Calu3 (cell line): ENCODE measurements around the gene HASPIN. TPM values are rescaled to one million over a fixed set of nuclear protein-coding genes. Genes with fewer than 3 reads are reported as not detected.

Source experiments
- BruUV-seq: library from RNA; stranded (reverse); fragments of 400-500 nt; replicated peaks from 2 replicates; lab custom pipeline; 2021; lab: Mats Ljungman, UMichigan
- CTCF ChIA-PET: fragments of 300-600 bp; sonication (Branson Sonifier 250); formaldehyde crosslinking; loops from one replicate; lab custom pipeline; 2022; ENCODE audit warnings: antibody characterized with exemption; lab: Charles Lee
- DNase-seq: peaks from one replicate; pipeline ENCODE4 v3.0.0; 2022
- H3K27ac Mint-ChIP-seq: one replicate; pipeline ENCODE4 v1.8.0; 2022; ENCODE audit warnings: mixed read lengths; ENCODE audit not compliant: unreplicated experiment
- H3K27me3 Mint-ChIP-seq: one replicate; pipeline ENCODE4 v1.8.0; 2022; ENCODE audit warnings: mixed read lengths; ENCODE audit not compliant: unreplicated experiment
- H3K36me3 Mint-ChIP-seq: one replicate; pipeline ENCODE4 v1.8.0; 2022; ENCODE audit warnings: mild to moderate bottlenecking, moderate library complexity, mixed read lengths; ENCODE audit not compliant: insufficient read depth, unreplicated experiment
- H3K4me1 Mint-ChIP-seq: one replicate; pipeline ENCODE4 v1.8.0; 2022; ENCODE audit warnings: mild to moderate bottlenecking, low read depth, mixed read lengths; ENCODE audit not compliant: unreplicated experiment
- H3K4me3 Mint-ChIP-seq: one replicate; pipeline ENCODE4 v1.8.0; 2022; ENCODE audit warnings: mild to moderate bottlenecking, low read depth, moderate library complexity, mixed read lengths; ENCODE audit not compliant: unreplicated experiment
- H3K9me3 Mint-ChIP-seq: one replicate; pipeline ENCODE4 v1.8.0; 2022; ENCODE audit warnings: low read depth, mixed read lengths; ENCODE audit not compliant: unreplicated experiment
- intact Hi-C: fragments of 100-400 bp; cut with micrococcal nuclease; formaldehyde crosslinking; loops from one replicate; pipeline ENCODE4 v1.10.0; 2022; ENCODE audit not compliant: unreplicated experiment
- total RNA-seq: library from RNA; stranded (reverse); gene quantifications from 2 replicates; pipeline ENCODE4 v1.2.3, GENCODE V29; 2022
- TF ChIP-seq, protein P1 (sequence below): fragments of 200-600 bp; IDR thresholded peaks from one replicate; pipeline ENCODE4 v1.8.0; 2022; ENCODE audit warnings: antibody characterized with exemption; ENCODE audit not compliant: unreplicated experiment

Gene HASPIN
- total RNA-seq, 1 experiment from 2014 or later: 13.4 TPM

DNA sequence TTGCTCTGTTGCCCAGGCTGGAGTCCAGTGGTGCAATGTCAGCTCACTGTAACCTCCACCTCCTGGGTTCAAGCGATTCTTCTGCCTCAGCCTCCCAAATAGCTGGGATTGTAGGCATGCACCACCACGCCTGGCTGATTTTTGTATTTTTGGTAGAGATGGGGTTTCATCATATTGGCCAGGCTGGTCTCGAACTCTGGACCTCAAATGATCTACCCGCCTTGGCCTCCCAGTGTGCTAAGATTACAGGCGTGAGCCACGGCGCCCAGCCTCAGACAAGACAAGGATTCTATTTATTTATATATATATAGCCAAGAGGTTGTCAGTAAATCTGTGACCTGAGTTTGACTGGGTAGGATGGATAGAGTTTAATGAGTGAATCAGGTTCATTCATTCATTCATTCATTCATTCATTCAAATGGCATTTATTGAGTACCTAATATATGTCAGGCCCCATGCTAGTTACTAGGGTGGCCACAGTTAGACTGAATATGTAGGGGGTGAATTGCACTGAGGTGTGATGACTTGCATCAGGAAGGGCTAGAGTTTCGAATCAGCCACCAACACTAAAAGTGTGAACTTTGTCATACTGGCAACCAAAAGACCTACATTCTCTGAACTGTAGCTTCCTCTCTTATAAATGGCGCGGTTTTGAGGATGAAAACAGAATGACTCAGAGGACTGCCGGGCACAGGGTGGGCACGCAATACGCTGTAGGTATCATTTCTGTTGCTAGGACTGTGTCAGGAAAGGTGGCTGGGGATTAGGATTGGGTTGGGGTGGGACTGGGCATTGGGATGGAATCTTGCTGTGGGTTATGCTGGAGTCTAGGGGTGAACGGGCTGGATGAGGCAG, 39.4 kb downstream of the HASPIN start:
- intact Hi-C loops: no loop called here
- Mint-ChIP-seq H3K27ac (no peak overlapping the region), H3K4me1 (no peaks in the 10 kb centered on the region), H3K27me3 (peaks cover 14% of the 10 kb centered on the region), H3K36me3 (no peaks in the 10 kb centered on the region), H3K4me3 (no peak overlapping the region), H3K9me3 (no peaks in the 10 kb centered on the region)
- DNase-seq: no peak
- no TSS peak for BruUV-seq
- CTCF ChIA-PET: no interaction called here
- TF ChIP-seq, protein P1, sequence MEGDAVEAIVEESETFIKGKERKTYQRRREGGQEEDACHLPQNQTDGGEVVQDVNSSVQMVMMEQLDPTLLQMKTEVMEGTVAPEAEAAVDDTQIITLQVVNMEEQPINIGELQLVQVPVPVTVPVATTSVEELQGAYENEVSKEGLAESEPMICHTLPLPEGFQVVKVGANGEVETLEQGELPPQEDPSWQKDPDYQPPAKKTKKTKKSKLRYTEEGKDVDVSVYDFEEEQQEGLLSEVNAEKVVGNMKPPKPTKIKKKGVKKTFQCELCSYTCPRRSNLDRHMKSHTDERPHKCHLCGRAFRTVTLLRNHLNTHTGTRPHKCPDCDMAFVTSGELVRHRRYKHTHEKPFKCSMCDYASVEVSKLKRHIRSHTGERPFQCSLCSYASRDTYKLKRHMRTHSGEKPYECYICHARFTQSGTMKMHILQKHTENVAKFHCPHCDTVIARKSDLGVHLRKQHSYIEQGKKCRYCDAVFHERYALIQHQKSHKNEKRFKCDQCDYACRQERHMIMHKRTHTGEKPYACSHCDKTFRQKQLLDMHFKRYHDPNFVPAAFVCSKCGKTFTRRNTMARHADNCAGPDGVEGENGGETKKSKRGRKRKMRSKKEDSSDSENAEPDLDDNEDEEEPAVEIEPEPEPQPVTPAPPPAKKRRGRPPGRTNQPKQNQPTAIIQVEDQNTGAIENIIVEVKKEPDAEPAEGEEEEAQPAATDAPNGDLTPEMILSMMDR: no peak

DNA sequence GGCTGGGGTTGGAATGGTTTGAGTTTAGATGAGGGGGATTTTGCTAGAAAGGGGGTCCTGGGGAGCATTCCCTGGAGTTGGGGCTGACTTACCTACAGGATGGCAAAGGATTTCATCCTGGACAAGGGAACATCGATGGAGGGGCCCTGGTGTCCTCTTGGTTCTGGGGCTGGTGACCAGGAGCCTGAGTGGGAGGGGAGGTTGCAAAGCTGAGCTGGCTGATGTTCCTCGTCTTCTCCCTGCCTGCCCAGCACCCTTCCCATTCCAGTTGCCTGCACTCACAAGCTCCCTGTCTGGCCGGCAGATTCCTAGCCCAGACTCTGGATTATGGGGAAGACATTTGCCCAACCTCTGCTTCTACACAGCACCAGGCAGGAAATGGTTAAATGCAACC, 40.1 kb downstream of the HASPIN start:
- no peaks in the 10 kb centered on the region for H3K9me3 Mint-ChIP-seq
- peaks cover 18% of the 10 kb centered on the region for H3K27me3 Mint-ChIP-seq
- TF ChIP-seq, protein P1: no peak
- no peak for DNase-seq
- BruUV-seq: no TSS peak
- no peak overlapping the region for H3K4me3 Mint-ChIP-seq
- no peaks in the 10 kb centered on the region for H3K36me3 Mint-ChIP-seq
- H3K27ac Mint-ChIP-seq: no peak overlapping the region
- CTCF ChIA-PET: no interaction called here
- intact Hi-C loops: no loop called here
- H3K4me1 Mint-ChIP-seq: no peaks in the 10 kb centered on the region

GRCh38 chr17:3765981-3766380, 42.3 kb downstream of the HASPIN start:
- H3K4me1 Mint-ChIP-seq: no peaks in the 10 kb centered on the region
- no peak overlapping the region for H3K27ac Mint-ChIP-seq
- no peaks in the 10 kb centered on the region for H3K36me3 Mint-ChIP-seq
- peaks cover 22% of the 10 kb centered on the region for H3K27me3 Mint-ChIP-seq
- CTCF ChIA-PET: no interaction called here
- TF ChIP-seq, protein P1: no peak
- no TSS peak for BruUV-seq
- no peak overlapping the region for H3K4me3 Mint-ChIP-seq
- intact Hi-C loops: no loop called here
- no peak for DNase-seq
- H3K9me3 Mint-ChIP-seq: no peaks in the 10 kb centered on the region

GRCh38 chr17:3766779-3767178, 43.1 kb downstream of the HASPIN start:
- Mint-ChIP-seq H3K4me3 (no peak overlapping the region), H3K4me1 (no peaks in the 10 kb centered on the region), H3K9me3 (no peaks in the 10 kb centered on the region), H3K36me3 (no peaks in the 10 kb centered on the region), H3K27ac (no peak overlapping the region), H3K27me3 (peaks cover 22% of the 10 kb centered on the region)
- BruUV-seq: no TSS peak
- TF ChIP-seq, protein P1: no peak
- intact Hi-C loops: no loop called here
- CTCF ChIA-PET: no interaction called here
- no peak for DNase-seq
